Measurements from ENCODE around the gene CCNY.

Gene CCNY

DNA sequence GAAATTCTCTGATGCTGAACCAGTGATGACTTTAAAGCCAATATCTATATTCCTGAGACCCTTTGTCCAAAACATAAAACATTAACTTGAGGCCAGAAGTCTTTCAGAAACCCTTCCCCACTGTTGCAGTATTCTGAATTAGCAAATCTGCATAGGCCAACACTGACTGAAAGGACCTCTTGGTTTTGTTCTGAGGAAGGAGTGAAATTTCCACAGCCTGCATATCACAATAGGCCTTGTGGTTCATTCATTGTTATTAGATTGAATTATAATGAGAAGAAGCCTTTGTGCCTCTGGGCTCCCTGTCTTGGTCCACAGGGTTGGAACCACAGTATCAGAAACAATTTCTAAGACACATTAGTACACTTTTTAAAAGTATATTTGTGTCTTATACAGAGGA is 90.3 kb downstream of the CCNY start:
- H3K9me2 ChIP-seq (replicated peaks; ENCODE audit: insufficient read depth, low read length), result no peaks in the 10 kb centered on the region
- H3K4me3 ChIP-seq (ENCODE audit: low read length), result no peak overlapping the region
- no peaks in the 10 kb centered on the region for H3K4me1 ChIP-seq (ENCODE audit: low read length)
- no peak overlapping the region for H3K27ac ChIP-seq (ENCODE audit: low read length)
- H3F3A ChIP-seq (ENCODE audit: insufficient read depth, low read length), result no peaks in the 10 kb centered on the region
- no peak for DNase-seq
- peaks cover 38% of the 10 kb centered on the region for H3K79me2 ChIP-seq (ENCODE audit: low read length)
- H3K9ac ChIP-seq (ENCODE audit: low read length), result no peak overlapping the region
- no peak overlapping the region for H3K4me2 ChIP-seq (ENCODE audit: low read depth, low read length)
- no peaks in the 10 kb centered on the region for H4K20me1 ChIP-seq (ENCODE audit: insufficient read depth, low read length)
- H3K27me3 ChIP-seq (replicated peaks; ENCODE audit: insufficient read depth, low read length), result no peaks in the 10 kb centered on the region
- no peak overlapping the region for H2AFZ ChIP-seq (ENCODE audit: low read length)
- no peaks in the 10 kb centered on the region for H3K36me3 ChIP-seq (replicated peaks; ENCODE audit: insufficient read depth, low read length)
- TF ChIP-seq EZH2 (optimal IDR thresholded peaks at IDR 0.05; ENCODE audit: low read depth, low read length) (no peak), EZH2phosphoT487 (IDR thresholded peaks at IDR 0.05; ENCODE audit: low read length) (no peak)
- TF ChIP-seq, protein P1, sequence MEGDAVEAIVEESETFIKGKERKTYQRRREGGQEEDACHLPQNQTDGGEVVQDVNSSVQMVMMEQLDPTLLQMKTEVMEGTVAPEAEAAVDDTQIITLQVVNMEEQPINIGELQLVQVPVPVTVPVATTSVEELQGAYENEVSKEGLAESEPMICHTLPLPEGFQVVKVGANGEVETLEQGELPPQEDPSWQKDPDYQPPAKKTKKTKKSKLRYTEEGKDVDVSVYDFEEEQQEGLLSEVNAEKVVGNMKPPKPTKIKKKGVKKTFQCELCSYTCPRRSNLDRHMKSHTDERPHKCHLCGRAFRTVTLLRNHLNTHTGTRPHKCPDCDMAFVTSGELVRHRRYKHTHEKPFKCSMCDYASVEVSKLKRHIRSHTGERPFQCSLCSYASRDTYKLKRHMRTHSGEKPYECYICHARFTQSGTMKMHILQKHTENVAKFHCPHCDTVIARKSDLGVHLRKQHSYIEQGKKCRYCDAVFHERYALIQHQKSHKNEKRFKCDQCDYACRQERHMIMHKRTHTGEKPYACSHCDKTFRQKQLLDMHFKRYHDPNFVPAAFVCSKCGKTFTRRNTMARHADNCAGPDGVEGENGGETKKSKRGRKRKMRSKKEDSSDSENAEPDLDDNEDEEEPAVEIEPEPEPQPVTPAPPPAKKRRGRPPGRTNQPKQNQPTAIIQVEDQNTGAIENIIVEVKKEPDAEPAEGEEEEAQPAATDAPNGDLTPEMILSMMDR (IDR thresholded peaks at IDR 0.05; ENCODE audit: low read length), result no peak
- no peaks in the 10 kb centered on the region for H3K9me3 ChIP-seq (replicated peaks; ENCODE audit: insufficient read depth, low read length)

DNA sequence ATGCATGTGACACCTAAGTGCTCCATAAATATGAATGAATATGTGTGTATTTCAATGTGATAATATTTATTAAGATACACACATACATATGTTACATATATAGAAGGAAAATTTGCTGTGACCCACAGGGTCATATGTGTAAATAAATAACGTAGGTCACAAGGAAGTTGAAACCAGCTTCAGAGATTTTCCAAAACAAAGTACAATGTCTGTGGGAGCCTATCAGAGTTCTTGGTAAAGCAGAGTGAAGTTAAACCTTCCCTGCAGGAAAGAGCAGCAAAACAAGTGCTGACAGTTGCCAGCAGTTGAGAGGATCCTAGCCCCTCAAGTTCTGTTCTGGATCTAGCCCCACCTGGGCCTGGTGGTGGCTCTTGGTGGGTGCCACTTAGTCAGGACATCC is 91.2 kb downstream of the CCNY start:
- no peak overlapping the region for H3K9ac ChIP-seq (ENCODE audit: low read length)
- H3K27ac ChIP-seq (ENCODE audit: low read length), result no peak overlapping the region
- H2AFZ ChIP-seq (ENCODE audit: low read length), result no peak overlapping the region
- peaks cover 41% of the 10 kb centered on the region for H3K79me2 ChIP-seq (ENCODE audit: low read length)
- no peaks in the 10 kb centered on the region for H3F3A ChIP-seq (ENCODE audit: insufficient read depth, low read length)
- H3K4me1 ChIP-seq (ENCODE audit: low read length), result no peaks in the 10 kb centered on the region
- no peak for DNase-seq
- no peak overlapping the region for H3K4me3 ChIP-seq (ENCODE audit: low read length)
- H4K20me1 ChIP-seq (ENCODE audit: insufficient read depth, low read length), result no peaks in the 10 kb centered on the region
- no peak overlapping the region for H3K4me2 ChIP-seq (ENCODE audit: low read depth, low read length)
- no peaks in the 10 kb centered on the region for H3K27me3 ChIP-seq (replicated peaks; ENCODE audit: insufficient read depth, low read length)
- TF ChIP-seq, protein P1 (IDR thresholded peaks at IDR 0.05; ENCODE audit: low read length), result no peak
- TF ChIP-seq EZH2 (optimal IDR thresholded peaks at IDR 0.05; ENCODE audit: low read depth, low read length) (no peak), EZH2phosphoT487 (IDR thresholded peaks at IDR 0.05; ENCODE audit: low read length) (no peak)
- H3K9me2 ChIP-seq (replicated peaks; ENCODE audit: insufficient read depth, low read length), result no peaks in the 10 kb centered on the region
- H3K36me3 ChIP-seq (replicated peaks; ENCODE audit: insufficient read depth, low read length), result no peaks in the 10 kb centered on the region
- no peaks in the 10 kb centered on the region for H3K9me3 ChIP-seq (replicated peaks; ENCODE audit: insufficient read depth, low read length)

DNA sequence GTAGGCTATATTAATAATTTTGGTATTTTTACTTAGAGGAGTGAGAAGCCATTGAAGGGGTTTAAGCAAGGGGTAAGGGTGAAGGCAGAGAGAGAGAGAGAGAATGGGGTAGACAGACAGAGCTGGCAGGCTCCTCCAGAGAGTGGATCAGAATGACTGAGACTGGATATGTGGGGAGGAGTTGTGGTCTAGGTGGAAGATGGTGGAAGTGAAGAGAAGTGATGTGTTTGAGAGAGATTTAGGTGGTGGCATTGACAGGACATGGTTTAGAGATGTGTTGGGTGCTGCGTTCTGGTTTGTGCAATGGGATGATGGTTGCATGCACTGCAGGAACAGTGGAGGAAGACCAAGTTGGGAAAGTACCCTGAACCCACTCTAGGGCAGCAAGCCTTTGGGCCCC is 92.2 kb downstream of the CCNY start:
- Histone ChIP-seq H2AFZ (ENCODE audit: low read length) (no peak overlapping the region), H3K9me2 (replicated peaks; ENCODE audit: insufficient read depth, low read length) (no peaks in the 10 kb centered on the region), H3K4me2 (ENCODE audit: low read depth, low read length) (no peak overlapping the region), H3K27me3 (replicated peaks; ENCODE audit: insufficient read depth, low read length) (no peaks in the 10 kb centered on the region), H3K36me3 (replicated peaks; ENCODE audit: insufficient read depth, low read length) (no peaks in the 10 kb centered on the region), H3K9ac (ENCODE audit: low read length) (no peak overlapping the region), H3K4me3 (ENCODE audit: low read length) (no peak overlapping the region), H3K27ac (ENCODE audit: low read length) (no peak overlapping the region), H3K79me2 (ENCODE audit: low read length) (peaks cover 36% of the 10 kb centered on the region), H3F3A (ENCODE audit: insufficient read depth, low read length) (peaks cover 4% of the 10 kb centered on the region; the same call in 1 of the 2 replicates), H3K4me1 (ENCODE audit: low read length) (0 out of 2 replicates have a peak, but pooled peaks cover 2% of the 10 kb centered on the region), H4K20me1 (ENCODE audit: insufficient read depth, low read length) (no peaks in the 10 kb centered on the region), H3K9me3 (replicated peaks; ENCODE audit: insufficient read depth, low read length) (no peaks in the 10 kb centered on the region)
- no peak for DNase-seq
- TF ChIP-seq EZH2 (optimal IDR thresholded peaks at IDR 0.05; ENCODE audit: low read depth, low read length), result no peak
- TF ChIP-seq EZH2phosphoT487 (IDR thresholded peaks at IDR 0.05; ENCODE audit: low read length), result no peak
- TF ChIP-seq, protein P1 (IDR thresholded peaks at IDR 0.05; ENCODE audit: low read length), result no peak

Data from MM.1S (cell line).